Ascending aorta (tissue), 2 donors: ENCODE measurements around the gene KIFBP. TPM values are rescaled to one million over a fixed set of nuclear protein-coding genes. Genes with fewer than 3 reads are reported as not detected.
A peak's percentile ranks its signal among the peaks of the same experiment; 100 is the strongest.

Source experiments
- DNase-seq, 2 donors: peaks; one replicate each; pipeline ENCODE4 v3.0.0-alpha.2; 2019; ENCODE audit warnings: low spot score in 2 of 2
- H3K27ac ChIP-seq, 2 donors: fragments of 200-600 bp; sonication (generic); one replicate each; pipeline ENCODE4 v1.5.1; 2016 to 2017; ENCODE audit warnings: mild to moderate bottlenecking in 1 of 2
- H3K27me3 ChIP-seq: fragments of 200-600 bp; sonication (generic); one replicate; pipeline ENCODE4 v1.5.1; 2017
- H3K36me3 ChIP-seq, 2 donors: fragments of 200-600 bp; sonication (generic); one replicate each; pipeline ENCODE4 v1.5.1; 2016
- H3K4me1 ChIP-seq, 2 donors: fragments of 200-600 bp; sonication (generic); one replicate each; pipeline ENCODE4 v1.5.1; 2016 to 2017; ENCODE audit warnings: mild to moderate bottlenecking in 1 of 2
- H3K4me3 ChIP-seq, 2 donors: fragments of 200-600 bp; sonication (generic); one replicate each; pipeline ENCODE4 v1.5.1; 2016 to 2017; ENCODE audit warnings: mild to moderate bottlenecking in 1 of 2
- H3K9me3 ChIP-seq, 2 donors: fragments of 200-600 bp; sonication (generic); one replicate each; pipeline ENCODE4 v1.5.1; 2016
- CTCF ChIP-seq, 3 experiments: fragments of 200-600 bp in 2 of 3; fragments of 450-650 bp in 1 of 3; sonication (generic) in 2 of 3; IDR thresholded peaks; one replicate each; pipeline ENCODE4 v1.5.1; 2016 to 2019; ENCODE audit warnings: antibody characterized with exemption in 3 of 3, mild to moderate bottlenecking in 1 of 3, moderate library complexity in 1 of 3
- intact Hi-C: fragments of 100-400 bp; cut with DNase I; formaldehyde crosslinking; loops from one replicate; pipeline ENCODE4 v1.15.1; 2023
- total RNA-seq: library from RNA; depleted of rRNA; stranded (reverse); fragments of >200 nt; gene quantifications from one replicate; pipeline ENCODE4 v1.1.0, GENCODE V29; 2016

KIFBP gene
- total RNA-seq, 1 donor from 2014 or later: 25.3 TPM

DNA sequence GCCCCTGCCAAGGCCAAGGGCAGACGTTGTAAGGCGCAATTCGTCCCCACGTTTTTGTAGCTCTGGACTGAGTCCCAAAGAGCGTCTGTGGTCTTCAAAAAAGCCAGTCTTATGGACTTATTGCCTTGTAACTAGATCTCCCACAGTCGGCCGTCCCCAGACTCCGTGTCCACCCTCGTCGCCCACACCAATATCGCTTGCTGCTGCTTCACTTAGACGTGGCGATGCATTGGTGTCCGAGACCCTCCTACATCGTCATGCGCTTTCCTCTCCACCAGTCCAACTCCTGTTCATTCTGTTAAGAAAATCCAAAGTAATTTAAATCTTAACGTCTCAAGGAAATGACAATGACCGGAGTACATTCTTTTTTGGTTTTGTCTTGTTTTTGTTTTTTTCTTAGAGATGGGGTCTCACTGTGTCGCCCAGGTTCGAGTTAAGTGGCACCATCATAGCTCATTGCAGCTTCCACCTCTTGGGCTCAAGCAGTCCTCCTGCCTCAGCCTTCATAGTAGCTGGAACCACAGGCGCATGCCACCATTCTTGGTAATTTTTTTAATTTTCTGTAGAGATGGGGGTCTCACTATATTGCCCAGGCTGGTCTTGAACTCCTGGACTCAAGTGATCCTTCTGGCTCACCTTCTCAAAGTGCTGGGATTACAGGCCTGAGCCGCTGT lies 851 bp downstream of the KIFBP start:
- Histone ChIP-seq H3K4me1 (peaks cover 5 to 39% of the 10 kb centered on the region in 2 donors), H3K9me3 (no peaks in the 10 kb centered on the region), H3K4me3 (peak overlapping the region; percentile 71 to 85), H3K27ac (peak overlapping the region; percentile 85 to 88), H3K36me3 (peaks cover 0 to 12% of the 10 kb centered on the region in 2 donors), H3K27me3 (no peaks in the 10 kb centered on the region)
- no peak for DNase-seq
- intact Hi-C loops: loop anchor here (1.0 to 5.0 kb wide), 5 partner anchors 33 to 188 kb away; partner anchors contain the start of genes DDX21 and DDX50
- no peak for TF ChIP-seq CTCF (IDR thresholded peaks at IDR 0.05)

GRCh38 chr10:68992636-68993440 lies 4.2 kb downstream of the KIFBP start:
- H3K36me3 ChIP-seq: no peaks in the 10 kb centered on the region
- H3K27me3 ChIP-seq: no peaks in the 10 kb centered on the region
- DNase-seq: peak in 1 of 2 donors; percentile 82
- no peak overlapping the region for H3K4me3 ChIP-seq
- H3K9me3 ChIP-seq: no peaks in the 10 kb centered on the region
- intact Hi-C loops: loop anchor here (5.0 kb wide), 1 partner anchor 414 kb away; no protein-coding TSS in a partner anchor
- peaks cover 5 to 45% of the 10 kb centered on the region in 2 donors for H3K4me1 ChIP-seq
- TF ChIP-seq CTCF (IDR thresholded peaks at IDR 0.05): no peak
- peak overlapping the region; percentile 74 to 77 for H3K27ac ChIP-seq

DNA sequence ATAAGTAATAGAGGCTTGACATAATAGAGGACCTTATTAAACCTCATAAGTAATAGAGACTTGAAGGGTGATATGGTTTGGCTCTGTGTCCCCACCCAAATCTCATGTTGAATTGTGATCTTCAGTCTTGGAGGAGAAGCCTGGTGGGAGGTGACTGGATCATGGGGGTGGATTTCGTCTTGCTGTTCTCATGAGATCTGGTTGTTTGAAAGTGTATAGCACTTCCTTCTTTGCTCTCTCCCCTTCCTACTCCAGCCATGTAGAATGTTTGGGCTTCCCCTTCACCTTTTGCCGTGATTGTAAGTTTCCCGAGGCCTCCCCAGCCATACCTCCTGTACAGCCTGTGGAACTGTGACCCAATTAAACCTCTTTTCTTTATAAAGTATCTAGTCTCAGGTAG lies 8.6 kb downstream of the KIFBP start:
- peaks cover 13 to 14% of the 10 kb centered on the region in 2 donors for H3K36me3 ChIP-seq
- no peaks in the 10 kb centered on the region for H3K9me3 ChIP-seq
- DNase-seq: no peak
- intact Hi-C loops: loop anchor here (5.0 kb wide), 1 partner anchor 185 kb away; the partner anchor contains the start of gene SUPV3L1
- H3K27me3 ChIP-seq: no peaks in the 10 kb centered on the region
- H3K4me1 ChIP-seq: peaks cover 5 to 28% of the 10 kb centered on the region in 2 donors
- peak overlapping the region; percentile 54 to 68 for H3K27ac ChIP-seq
- H3K4me3 ChIP-seq: no peak overlapping the region
- TF ChIP-seq CTCF (IDR thresholded peaks at IDR 0.05): no peak

DNA sequence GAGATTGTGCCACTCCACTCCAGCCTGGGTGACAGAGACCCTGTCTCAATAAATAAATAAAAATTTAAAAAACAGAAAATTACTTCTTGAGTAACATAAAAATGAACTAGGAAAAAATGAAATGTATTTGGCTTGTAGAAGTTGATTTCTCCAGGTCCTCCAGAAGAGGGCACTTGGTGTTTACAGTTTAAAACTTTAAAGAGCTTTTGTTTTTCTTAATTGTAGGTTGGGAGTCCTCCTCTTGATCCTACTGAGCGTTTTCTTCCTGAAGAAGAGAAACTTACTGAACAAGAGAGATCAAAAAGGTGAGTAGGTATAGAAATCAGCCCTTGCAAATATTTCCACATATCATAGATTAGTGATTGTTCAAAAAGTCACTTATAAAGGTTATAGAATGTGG lies 16.2 kb downstream of the KIFBP start:
- H3K4me3 ChIP-seq: no peak overlapping the region
- no peak overlapping the region for H3K27ac ChIP-seq
- peaks cover 0 to 4% of the 10 kb centered on the region in 2 donors for H3K4me1 ChIP-seq
- H3K9me3 ChIP-seq: no peaks in the 10 kb centered on the region
- peak; percentile 34 to 50 (median 34) for TF ChIP-seq CTCF (IDR thresholded peaks at IDR 0.05)
- H3K36me3 ChIP-seq: peaks cover 20 to 45% of the 10 kb centered on the region in 2 donors
- DNase-seq: no peak
- no peaks in the 10 kb centered on the region for H3K27me3 ChIP-seq
- intact Hi-C loops: loop anchor here (1.0 kb wide), 1 partner anchor 88 kb away; no protein-coding TSS in a partner anchor

DNA sequence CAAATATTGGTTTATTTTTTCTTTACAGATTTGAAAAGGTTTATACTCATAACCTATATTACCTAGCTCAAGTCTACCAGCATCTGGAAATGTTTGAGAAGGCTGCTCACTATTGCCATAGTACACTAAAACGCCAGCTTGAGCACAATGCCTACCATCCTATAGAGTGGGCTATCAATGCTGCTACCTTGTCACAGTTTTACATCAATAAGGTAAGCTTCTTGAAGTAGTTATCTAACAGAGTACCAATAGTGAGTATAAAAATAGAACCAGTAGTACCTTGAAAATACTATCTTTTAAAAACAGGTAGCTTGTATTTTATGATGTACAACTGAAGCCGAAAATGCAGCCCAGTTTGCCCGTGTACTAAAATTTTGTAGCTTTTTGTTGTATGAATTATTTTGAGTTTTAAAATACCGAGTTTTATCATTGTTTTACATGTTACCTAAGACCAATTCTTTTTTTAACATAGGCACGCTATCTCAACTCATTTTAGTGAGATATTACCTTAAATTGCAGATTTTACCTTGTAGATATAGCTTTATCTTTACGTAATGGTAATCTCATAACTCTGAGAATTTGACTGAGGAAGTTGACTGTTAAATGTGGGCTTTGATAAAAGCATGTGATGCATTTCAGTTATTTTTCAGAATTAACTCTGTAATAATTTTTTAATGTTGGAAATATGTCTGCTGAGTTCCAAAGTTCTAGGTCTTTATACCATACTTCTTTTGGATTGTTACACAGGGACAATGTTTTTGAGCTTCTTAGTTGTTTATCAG lies 17.3 kb downstream of the KIFBP start:
- intact Hi-C loops: loop anchor here (1.0 kb wide), 1 partner anchor 87 kb away; no protein-coding TSS in a partner anchor
- H3K36me3 ChIP-seq: peaks cover 20 to 53% of the 10 kb centered on the region in 2 donors

More for the DNA sequence above, 17.3 kb downstream of the KIFBP start:
- H3K4me3 ChIP-seq: no peak overlapping the region
- H3K27ac ChIP-seq: no peak overlapping the region
- TF ChIP-seq CTCF (IDR thresholded peaks at IDR 0.05): no peak
- no peaks in the 10 kb centered on the region for H3K27me3 ChIP-seq
- H3K4me1 ChIP-seq: peaks cover 0 to 4% of the 10 kb centered on the region in 2 donors
- no peaks in the 10 kb centered on the region for H3K9me3 ChIP-seq
- DNase-seq: no peak
